Calu3 (cell line): ENCODE measurements around the gene ACAD9. TPM values are rescaled to one million over a fixed set of nuclear protein-coding genes. Genes with fewer than 3 reads are reported as not detected.

ENCODE experiments used
- BruUV-seq: library from RNA; stranded (reverse); fragments of 400-500 nt; replicated peaks from 2 replicates; lab custom pipeline; 2021; lab: Mats Ljungman, UMichigan
- CTCF ChIA-PET: fragments of 300-600 bp; sonication (Branson Sonifier 250); formaldehyde crosslinking; loops from one replicate; lab custom pipeline; 2022; ENCODE audit warnings: antibody characterized with exemption; lab: Charles Lee
- DNase-seq: peaks from one replicate; pipeline ENCODE4 v3.0.0; 2022
- H3K27ac Mint-ChIP-seq: one replicate; pipeline ENCODE4 v1.8.0; 2022; ENCODE audit warnings: mixed read lengths; ENCODE audit not compliant: unreplicated experiment
- H3K27me3 Mint-ChIP-seq: one replicate; pipeline ENCODE4 v1.8.0; 2022; ENCODE audit warnings: mixed read lengths; ENCODE audit not compliant: unreplicated experiment
- H3K36me3 Mint-ChIP-seq: one replicate; pipeline ENCODE4 v1.8.0; 2022; ENCODE audit warnings: mild to moderate bottlenecking, moderate library complexity, mixed read lengths; ENCODE audit not compliant: insufficient read depth, unreplicated experiment
- H3K4me1 Mint-ChIP-seq: one replicate; pipeline ENCODE4 v1.8.0; 2022; ENCODE audit warnings: mild to moderate bottlenecking, low read depth, mixed read lengths; ENCODE audit not compliant: unreplicated experiment
- H3K4me3 Mint-ChIP-seq: one replicate; pipeline ENCODE4 v1.8.0; 2022; ENCODE audit warnings: mild to moderate bottlenecking, low read depth, moderate library complexity, mixed read lengths; ENCODE audit not compliant: unreplicated experiment
- H3K9me3 Mint-ChIP-seq: one replicate; pipeline ENCODE4 v1.8.0; 2022; ENCODE audit warnings: low read depth, mixed read lengths; ENCODE audit not compliant: unreplicated experiment
- CTCF ChIP-seq: fragments of 200-600 bp; IDR thresholded peaks from one replicate; pipeline ENCODE4 v1.8.0; 2022; ENCODE audit warnings: antibody characterized with exemption; ENCODE audit not compliant: unreplicated experiment
- intact Hi-C: fragments of 100-400 bp; cut with micrococcal nuclease; formaldehyde crosslinking; loops from one replicate; pipeline ENCODE4 v1.10.0; 2022; ENCODE audit not compliant: unreplicated experiment
- total RNA-seq: library from RNA; stranded (reverse); gene quantifications from 2 replicates; pipeline ENCODE4 v1.2.3, GENCODE V29; 2022

The ACAD9 gene
- total RNA-seq, 1 experiment from 2014 or later: 124 TPM

- Mint-ChIP-seq H3K27ac (no peak overlapping the region), H3K36me3 (no peaks in the 10 kb centered on the region), H3K4me1 (peaks cover 15% of the 10 kb centered on the region), H3K4me3 (no peak overlapping the region), H3K9me3 (no peaks in the 10 kb centered on the region), H3K27me3 (peaks cover 30% of the 10 kb centered on the region)
- TF ChIP-seq CTCF: no peak
- intact Hi-C loops: no loop called here
- BruUV-seq: no TSS peak
- CTCF ChIA-PET: no interaction called here
- no peak for DNase-seq
Observed at GRCh38 chr3:128841926-128842920, 37.2 kb upstream of the ACAD9 start.

GRCh38 chr3:128844502-128844901 lies 34.9 kb upstream of the ACAD9 start:
- Mint-ChIP-seq H3K36me3 (no peaks in the 10 kb centered on the region), H3K9me3 (no peaks in the 10 kb centered on the region), H3K4me1 (peaks cover 15% of the 10 kb centered on the region), H3K27me3 (peaks cover 38% of the 10 kb centered on the region), H3K4me3 (no peak overlapping the region), H3K27ac (no peak overlapping the region)
- CTCF ChIA-PET: interaction anchor here (0.6 kb wide), 1 partner anchor 8 kb away, joined by 10 read pairs; no protein-coding TSS in a partner anchor
- TF ChIP-seq CTCF: peak; percentile 10
- intact Hi-C loops: no loop called here
- no TSS peak for BruUV-seq
- DNase-seq: no peak

- no peaks in the 10 kb centered on the region for H3K9me3 Mint-ChIP-seq
- BruUV-seq: no TSS peak
- H3K36me3 Mint-ChIP-seq: no peaks in the 10 kb centered on the region
- peaks cover 39% of the 10 kb centered on the region for H3K27me3 Mint-ChIP-seq
- TF ChIP-seq CTCF: no peak
- no peak overlapping the region for H3K27ac Mint-ChIP-seq
- peaks cover 15% of the 10 kb centered on the region for H3K4me1 Mint-ChIP-seq
- intact Hi-C loops: no loop called here
- DNase-seq: peak; percentile 48
- peak overlapping the region; percentile 64 for H3K4me3 Mint-ChIP-seq
- CTCF ChIA-PET: interaction anchor here (0.6 to 1.6 kb wide), 7 partner anchors 7 to 228 kb away, joined by 3 to 14 read pairs (median 3); no protein-coding TSS in a partner anchor
Observed at GRCh38 chr3:128845119-128845777, 34.2 kb upstream of the ACAD9 start.

GRCh38 chr3:128845778-128846485 lies 33.5 kb upstream of the ACAD9 start:
- CTCF ChIA-PET: interaction anchor here (0.6 to 1.6 kb wide), 6 partner anchors 30 to 228 kb away, joined by 3 to 14 read pairs (median 3); no protein-coding TSS in a partner anchor
- Mint-ChIP-seq H3K27me3 (peaks cover 35% of the 10 kb centered on the region), H3K9me3 (no peaks in the 10 kb centered on the region), H3K27ac (no peak overlapping the region), H3K36me3 (no peaks in the 10 kb centered on the region), H3K4me3 (peak overlapping the region; percentile 64), H3K4me1 (peaks cover 15% of the 10 kb centered on the region)
- no TSS peak for BruUV-seq
- TF ChIP-seq CTCF: peak; percentile 84
- intact Hi-C loops: loop anchor here (2.0 kb wide), 1 partner anchor 165 kb away; no protein-coding TSS in a partner anchor
- peak; percentile 96 for DNase-seq
